ENCODE measurements around the gene PEX5. TPM values are rescaled to one million over a fixed set of nuclear protein-coding genes. Genes with fewer than 3 reads are reported as not detected.

PEX5 gene
- total RNA-seq, 1 donor from 2014 or later: 14.4 TPM

DNA sequence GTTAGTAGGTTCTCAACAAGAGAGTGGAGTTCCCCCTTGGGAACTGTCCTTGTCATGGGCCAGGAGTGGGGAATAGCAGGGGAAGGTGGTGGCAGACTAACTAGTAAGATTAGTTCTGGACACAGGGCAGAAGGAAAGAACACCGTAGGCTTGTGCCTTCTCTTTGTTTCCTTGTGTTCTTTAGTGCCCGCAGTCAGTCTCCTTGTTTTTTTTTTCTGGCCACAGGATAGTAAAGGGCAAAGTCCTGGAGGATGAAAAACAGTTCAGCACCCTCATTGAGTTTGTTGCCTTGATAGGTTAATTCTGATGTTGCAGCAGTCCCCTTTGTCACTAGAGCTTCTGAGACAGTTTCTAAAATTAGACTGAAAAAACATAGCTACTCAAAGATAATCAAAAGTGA is 8.4 kb downstream of the PEX5 start:
- TF ChIP-seq, protein P1, sequence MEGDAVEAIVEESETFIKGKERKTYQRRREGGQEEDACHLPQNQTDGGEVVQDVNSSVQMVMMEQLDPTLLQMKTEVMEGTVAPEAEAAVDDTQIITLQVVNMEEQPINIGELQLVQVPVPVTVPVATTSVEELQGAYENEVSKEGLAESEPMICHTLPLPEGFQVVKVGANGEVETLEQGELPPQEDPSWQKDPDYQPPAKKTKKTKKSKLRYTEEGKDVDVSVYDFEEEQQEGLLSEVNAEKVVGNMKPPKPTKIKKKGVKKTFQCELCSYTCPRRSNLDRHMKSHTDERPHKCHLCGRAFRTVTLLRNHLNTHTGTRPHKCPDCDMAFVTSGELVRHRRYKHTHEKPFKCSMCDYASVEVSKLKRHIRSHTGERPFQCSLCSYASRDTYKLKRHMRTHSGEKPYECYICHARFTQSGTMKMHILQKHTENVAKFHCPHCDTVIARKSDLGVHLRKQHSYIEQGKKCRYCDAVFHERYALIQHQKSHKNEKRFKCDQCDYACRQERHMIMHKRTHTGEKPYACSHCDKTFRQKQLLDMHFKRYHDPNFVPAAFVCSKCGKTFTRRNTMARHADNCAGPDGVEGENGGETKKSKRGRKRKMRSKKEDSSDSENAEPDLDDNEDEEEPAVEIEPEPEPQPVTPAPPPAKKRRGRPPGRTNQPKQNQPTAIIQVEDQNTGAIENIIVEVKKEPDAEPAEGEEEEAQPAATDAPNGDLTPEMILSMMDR (conservative IDR thresholded peaks at IDR 0.05; ENCODE audit: low read depth, low read length): no peak
- H3K4me3 ChIP-seq (ENCODE audit: low read depth, low read length): no peak overlapping the region
- no peak for DNase-seq (ENCODE audit: low read depth)

DNA sequence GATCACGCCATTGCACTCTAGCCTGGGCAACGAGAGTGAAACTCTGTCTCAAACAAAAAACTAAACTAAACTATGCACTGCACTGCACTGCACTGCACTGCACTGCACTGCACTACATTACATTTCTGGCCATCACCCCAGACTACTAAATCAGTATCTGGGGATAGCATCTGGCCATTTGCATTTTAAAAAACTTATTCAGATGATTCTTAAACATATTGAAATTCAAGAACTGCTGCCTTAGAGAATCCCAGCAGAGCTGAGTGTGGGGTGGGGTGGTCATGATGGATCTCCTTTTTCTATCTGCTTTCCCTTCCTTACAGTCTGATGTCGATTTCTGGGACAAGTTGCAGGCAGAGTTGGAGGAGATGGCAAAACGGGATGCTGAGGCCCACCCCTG is 13.6 kb downstream of the PEX5 start:
- DNase-seq (ENCODE audit: low read depth): no peak
- no peak overlapping the region for H3K4me3 ChIP-seq (ENCODE audit: low read depth, low read length)
- TF ChIP-seq, protein P1 (conservative IDR thresholded peaks at IDR 0.05; ENCODE audit: low read depth, low read length): no peak

DNA sequence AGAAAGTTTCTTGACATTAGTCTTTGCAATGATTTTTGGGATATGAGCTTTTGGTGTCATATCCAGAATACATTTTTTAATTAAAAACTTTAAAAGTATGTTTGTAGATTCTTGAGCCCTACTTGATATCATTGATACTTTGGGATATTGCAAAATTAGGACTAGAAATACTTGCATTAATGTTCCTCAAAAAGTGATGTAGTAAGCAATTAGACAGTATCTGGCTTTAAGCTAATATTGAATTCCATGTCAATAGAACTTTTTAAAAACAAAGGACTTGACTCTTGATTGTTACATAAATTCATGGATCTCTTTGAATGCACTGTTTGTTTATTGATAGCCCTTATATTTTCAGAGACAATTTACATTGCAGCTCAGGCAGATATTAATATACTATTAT is 15.6 kb downstream of the PEX5 start:
- TF ChIP-seq, protein P1 (conservative IDR thresholded peaks at IDR 0.05; ENCODE audit: low read depth, low read length): no peak
- H3K4me3 ChIP-seq (ENCODE audit: low read depth, low read length): no peak overlapping the region
- no peak for DNase-seq (ENCODE audit: low read depth)

- TF ChIP-seq, protein P1 (conservative IDR thresholded peaks at IDR 0.05; ENCODE audit: low read depth, low read length): no peak
- H3K4me3 ChIP-seq (ENCODE audit: low read depth, low read length): no peak overlapping the region
- DNase-seq (ENCODE audit: low read depth): no peak
Measured at GRCh38 chr12:7206691-7207090, 17.2 kb downstream of the PEX5 start.

DNA sequence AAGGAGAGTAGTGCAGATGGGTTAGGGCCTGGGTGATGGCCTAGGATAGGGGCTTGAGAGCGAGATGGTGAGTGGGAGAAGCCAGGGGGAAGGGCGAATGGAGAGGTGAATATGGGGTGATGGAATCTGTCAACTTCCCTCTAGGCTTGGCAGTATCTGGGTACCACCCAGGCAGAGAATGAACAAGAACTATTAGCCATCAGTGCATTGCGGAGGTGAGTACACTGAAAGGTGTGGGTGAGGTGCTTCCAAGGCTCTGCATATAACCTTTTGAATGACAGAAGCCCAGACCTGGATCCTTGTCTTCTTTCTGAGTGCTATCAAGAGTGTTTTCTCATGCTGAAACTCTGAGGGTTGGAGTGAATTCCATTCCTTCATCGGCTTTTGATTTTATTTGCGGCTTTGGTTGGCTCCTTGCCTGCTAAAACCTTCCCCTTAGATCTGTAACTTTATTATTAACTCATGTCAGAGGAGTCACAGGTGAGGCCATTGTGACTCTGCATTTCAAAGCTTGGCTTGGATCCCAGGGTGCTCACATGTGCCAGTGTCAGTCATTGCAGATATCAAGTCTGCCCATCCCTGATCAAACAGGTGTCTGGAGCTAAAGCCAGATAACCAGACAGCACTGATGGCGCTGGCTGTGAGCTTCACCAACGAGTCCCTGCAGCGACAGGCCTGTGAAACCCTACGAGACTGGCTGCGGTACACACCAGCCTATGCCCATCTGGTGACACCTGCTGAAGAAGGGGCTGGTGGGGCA is 18.6 kb downstream of the PEX5 start:
- no peak for DNase-seq (ENCODE audit: low read depth)
- TF ChIP-seq, protein P1 (conservative IDR thresholded peaks at IDR 0.05; ENCODE audit: low read depth, low read length): no peak
- H3K4me3 ChIP-seq (ENCODE audit: low read depth, low read length): no peak overlapping the region

GRCh38 chr12:7209958-7210357 is 20.5 kb downstream of the PEX5 start:
- no peak overlapping the region for H3K4me3 ChIP-seq (ENCODE audit: low read depth, low read length)

More at GRCh38 chr12:7209958-7210357, 20.5 kb downstream of the PEX5 start:
- TF ChIP-seq, protein P1 (conservative IDR thresholded peaks at IDR 0.05; ENCODE audit: low read depth, low read length): no peak
- no peak for DNase-seq (ENCODE audit: low read depth)

Measured in epithelial cell of proximal tubule (primary cell).